Activated naive CD4-positive, alpha-beta T cell treated with Interleukin-2 at 50 U/mL for 16 hours (primary cell): ENCODE measurements around the gene FYTTD1.

Experiments used
- DNase-seq: peaks from one replicate; pipeline ENCODE4 v3.0.0-alpha.2; 2020

The FYTTD1 gene

GRCh38 chr3:197737749-197738462 lies 11.8 kb upstream of the FYTTD1 start:
- DNase-seq: no peak

- no peak for DNase-seq
Measured at GRCh38 chr3:197742787-197743186, 6.9 kb upstream of the FYTTD1 start.

GRCh38 chr3:197746209-197746608 lies 3.5 kb upstream of the FYTTD1 start:
- DNase-seq: no peak

GRCh38 chr3:197746801-197747237 lies 2.9 kb upstream of the FYTTD1 start:
- DNase-seq: no peak

GRCh38 chr3:197748597-197749314 lies 927 bp upstream of the FYTTD1 start:
- DNase-seq: no peak

GRCh38 chr3:197749315-197749600 lies 425 bp upstream of the FYTTD1 start:
- DNase-seq: peak; percentile 66

GRCh38 chr3:197750396-197750831 lies 731 bp downstream of the FYTTD1 start:
- peak; percentile 57 for DNase-seq

GRCh38 chr3:197750858-197751737 lies 1.4 kb downstream of the FYTTD1 start:
- DNase-seq: peak; percentile 44

GRCh38 chr3:197752107-197752506 lies 2.4 kb downstream of the FYTTD1 start:
- DNase-seq: peak; percentile 26

GRCh38 chr3:197753263-197753662 lies 3.6 kb downstream of the FYTTD1 start:
- no peak for DNase-seq

- DNase-seq: no peak
Measured at GRCh38 chr3:197756704-197757103, 7.0 kb downstream of the FYTTD1 start.

GRCh38 chr3:197758512-197758911 lies 8.8 kb downstream of the FYTTD1 start:
- no peak for DNase-seq

GRCh38 chr3:197761784-197762183 lies 12.1 kb downstream of the FYTTD1 start:
- no peak for DNase-seq

- no peak for DNase-seq
Measured at GRCh38 chr3:197775317-197775716, 25.6 kb downstream of the FYTTD1 start.

GRCh38 chr3:197782230-197782629 lies 32.5 kb downstream of the FYTTD1 start:
- DNase-seq: no peak

- no peak for DNase-seq
Measured at GRCh38 chr3:197784019-197784585, 34.4 kb downstream of the FYTTD1 start.

- no peak for DNase-seq
Measured at GRCh38 chr3:197787412-197787811, 37.7 kb downstream of the FYTTD1 start.

- no peak for DNase-seq
Measured at GRCh38 chr3:197789309-197789708, 39.6 kb downstream of the FYTTD1 start.

- DNase-seq: no peak
Measured at GRCh38 chr3:197790033-197790432, 40.4 kb downstream of the FYTTD1 start.

- peak; percentile 85 for DNase-seq
Measured at GRCh38 chr3:197791113-197791891, 41.6 kb downstream of the FYTTD1 start, which contains the start of gene LRCH3. TSS of gene LRCH3 (plus strand) at chr3:197791254. CDS start at chr3:197791279, 25 bp downstream.

GRCh38 chr3:197791892-197792647 lies 42.4 kb downstream of the FYTTD1 start:
- peak; percentile 44 for DNase-seq
